Cardiac fibroblast (primary cell): ENCODE measurements around the gene DDX11.
A peak's percentile ranks its signal among the peaks of the same experiment; 100 is the strongest.
"Not testable (repeated sequence)": the region's sequence is repeated elsewhere in the genome, so short reads cannot be mapped to it uniquely, and the experiment has no call there.

Experiments used
- DNase-seq, 2 donors: peaks; one replicate each; pipeline versions ENCODE4 v3.0.0 to v3.0.0-alpha.2; 2010; ENCODE audit warnings: low read depth in 2 of 2
- H3K4me3 ChIP-seq, 2 donors: replicated peaks in 1 of 2; 1 replicate in 1 of 2; 2 replicates in 1 of 2; pipeline ENCODE4 v1.5.1; 2011; ENCODE audit warnings: low read depth in 2 of 2, low read length in 2 of 2, mild to moderate bottlenecking in 2 of 2, moderate library complexity in 1 of 2
- CTCF ChIP-seq: IDR thresholded peaks from one replicate; pipeline ENCODE4 v1.5.1; 2011; ENCODE audit warnings: low read depth, mild to moderate bottlenecking, low read length, inconsistent platforms

Gene DDX11

GRCh38 chr12:31052121-31052520 lies 21.5 kb upstream of the DDX11 start:
- not testable (repeated sequence) for DNase-seq

GRCh38 chr12:31052666-31053439 lies 20.8 kb upstream of the DDX11 start:
- peak; percentile 41 to 56 for DNase-seq
- not testable (repeated sequence) for H3K4me3 ChIP-seq

More at GRCh38 chr12:31052121-31052520, 21.5 kb upstream of the DDX11 start:
- not testable (repeated sequence) for H3K4me3 ChIP-seq

GRCh38 chr12:31053944-31054343 lies 19.7 kb upstream of the DDX11 start:
- TF ChIP-seq CTCF: peak; percentile 12
- not testable (repeated sequence) for DNase-seq, H3K4me3 ChIP-seq

- H3K4me3 ChIP-seq: no peak overlapping the region
- no peak for DNase-seq
- no peak for TF ChIP-seq CTCF
These were observed 16.0 kb upstream of the DDX11 start for GRCh38 chr12:31057671-31058070.

GRCh38 chr12:31066196-31066595 lies 7.5 kb upstream of the DDX11 start:
- DNase-seq: peak; percentile 19 to 22
- H3K4me3 ChIP-seq: not testable (repeated sequence)

- H3K4me3 ChIP-seq, DNase-seq: not testable (repeated sequence)
These were observed 6.0 kb upstream of the DDX11 start for GRCh38 chr12:31067656-31068055.

- DNase-seq, H3K4me3 ChIP-seq: not testable (repeated sequence)
These were observed 2.5 kb upstream of the DDX11 start for GRCh38 chr12:31070971-31071740.

GRCh38 chr12:31072962-31073361 lies 698 bp upstream of the DDX11 start:
- H3K4me3 ChIP-seq, DNase-seq: not testable (repeated sequence)

GRCh38 chr12:31074333-31074874 lies 744 bp downstream of the DDX11 start:
- TF ChIP-seq CTCF: peak; percentile 20
- peak overlapping the region; percentile 59 to 63 for H3K4me3 ChIP-seq
- not testable (repeated sequence) for DNase-seq

GRCh38 chr12:31076150-31076549 lies 2.5 kb downstream of the DDX11 start:
- H3K4me3 ChIP-seq, DNase-seq: not testable (repeated sequence)

GRCh38 chr12:31077095-31077494 lies 3.4 kb downstream of the DDX11 start:
- H3K4me3 ChIP-seq, DNase-seq: not testable (repeated sequence)

- not testable (repeated sequence) for DNase-seq, H3K4me3 ChIP-seq
These were observed 4.3 kb downstream of the DDX11 start for GRCh38 chr12:31077998-31078397.

GRCh38 chr12:31079421-31079820 lies 5.8 kb downstream of the DDX11 start:
- H3K4me3 ChIP-seq, DNase-seq: not testable (repeated sequence)

- H3K4me3 ChIP-seq: not testable (repeated sequence)
- DNase-seq: peak; percentile 13 to 57
These were observed 6.6 kb downstream of the DDX11 start for GRCh38 chr12:31080221-31080620.
